Loucy (cell line): ENCODE results near the gene PLK2.

Experiments
- H2AFZ ChIP-seq: fragments of 200-600 bp; sonication (generic); 2 replicates; pipeline ENCODE4 v1.6.0; 2016; ENCODE audit warnings: antibody characterized with exemption, mild to moderate bottlenecking, low read length, moderate library complexity
- H3F3A ChIP-seq: fragments of 200-600 bp; 2 replicates; pipeline ENCODE4 v1.6.0; 2016; ENCODE audit warnings: antibody characterized with exemption, low read depth, mild to moderate bottlenecking
- H3K27me3 ChIP-seq: fragments of 200-600 bp; sonication (generic); 2 replicates; pipeline ENCODE4 v1.6.1; 2014; ENCODE audit warnings: low read length, mild to moderate bottlenecking; ENCODE audit not compliant: insufficient read depth, poor library complexity, severe bottlenecking
- H3K36me3 ChIP-seq: fragments of 200-600 bp; sonication (generic); 2 replicates; pipeline ENCODE4 v1.6.1; 2016; ENCODE audit warnings: low read length; ENCODE audit not compliant: insufficient read depth
- H3K4me1 ChIP-seq: fragments of 200-600 bp; sonication (generic); 2 replicates; pipeline ENCODE4 v1.5.1; 2014; ENCODE audit warnings: low read length, mild to moderate bottlenecking; ENCODE audit not compliant: insufficient read depth, poor library complexity, severe bottlenecking
- H3K4me2 ChIP-seq: fragments of 200-600 bp; sonication (generic); 2 replicates; pipeline ENCODE4 v1.6.0; 2014; ENCODE audit warnings: antibody characterized with exemption, low read length, low read depth, mild to moderate bottlenecking; ENCODE audit not compliant: poor library complexity, severe bottlenecking
- H3K4me3 ChIP-seq: fragments of 200-600 bp; sonication (generic); 2 replicates; pipeline ENCODE4 v1.5.1; 2014; ENCODE audit warnings: low read length, mild to moderate bottlenecking, mixed read lengths; ENCODE audit not compliant: poor library complexity, severe bottlenecking
- H3K79me2 ChIP-seq: fragments of 200-600 bp; sonication (generic); 2 replicates; pipeline ENCODE4 v1.6.1; 2014; ENCODE audit warnings: low read length; ENCODE audit not compliant: insufficient read depth
- H3K9ac ChIP-seq: fragments of 200-600 bp; sonication (generic); 2 replicates; pipeline ENCODE4 v1.6.0; 2014; ENCODE audit warnings: mild to moderate bottlenecking, low read depth, low read length, moderate library complexity; ENCODE audit not compliant: poor library complexity, severe bottlenecking
- H3K9me2 ChIP-seq: fragments of 200-600 bp; sonication (generic); replicated peaks from 2 replicates; pipeline ENCODE4 v1.6.1; 2016; ENCODE audit warnings: low read depth, low read length, mixed read lengths
- H3K9me3 ChIP-seq: fragments of 200-600 bp; sonication (generic); 2 replicates; pipeline ENCODE4 v1.6.1; 2014; ENCODE audit warnings: mild to moderate bottlenecking, antibody characterized with exemption, low read length, low read depth; ENCODE audit not compliant: insufficient read depth
- H4K20me1 ChIP-seq: fragments of 200-600 bp; sonication (generic); 2 replicates; pipeline ENCODE4 v1.6.0; 2014; ENCODE audit warnings: antibody characterized with exemption, low read length, mild to moderate bottlenecking; ENCODE audit not compliant: insufficient read depth, poor library complexity, severe bottlenecking
- CTCF ChIP-seq: fragments of 200-600 bp; sonication (generic); conservative IDR thresholded peaks from 2 replicates; pipeline ENCODE4 v1.5.1; 2014; ENCODE audit warnings: mild to moderate bottlenecking, antibody characterized with exemption, low read length
- EZH2phosphoT487 ChIP-seq: fragments of 200-600 bp; IDR thresholded peaks from 2 replicates; pipeline ENCODE4 v1.6.1; 2018; ENCODE audit warnings: antibody characterized with exemption, mild to moderate bottlenecking, moderate library complexity, borderline replicate concordance

Gene PLK2

GRCh38 chr5:58404734-58405133 is 55.2 kb downstream of the PLK2 start:
- Histone ChIP-seq H3K9me2 (no peaks in the 10 kb centered on the region), H3K79me2 (no peaks in the 10 kb centered on the region), H4K20me1 (no peaks in the 10 kb centered on the region), H2AFZ (no peak overlapping the region), H3F3A (no peaks in the 10 kb centered on the region), H3K9me3 (no peaks in the 10 kb centered on the region), H3K4me1 (no peaks in the 10 kb centered on the region), H3K36me3 (no peaks in the 10 kb centered on the region), H3K9ac (no peak overlapping the region), H3K4me3 (no peak overlapping the region), H3K4me2 (no peak overlapping the region), H3K27me3 (no peaks in the 10 kb centered on the region)
- TF ChIP-seq CTCF (no peak), EZH2phosphoT487 (no peak)
